Measurements from ENCODE around the gene MEIS1. TPM values are rescaled to one million over a fixed set of nuclear protein-coding genes. Genes with fewer than 3 reads are reported as not detected.

The MEIS1 gene
- total and polyA plus RNA-seq, 2 of the 8 experiments (the other 6 are each of a cell fraction or from before 2014, with no cell fraction given): 0.17 to 1.2 TPM

GRCh38 chr2:66498289-66498975 is 63.5 kb downstream of the MEIS1 start:
- H3K9me3 ChIP-seq (ENCODE audit: insufficient read depth in 2 of 2, low read depth in 1 of 2, low read length in 1 of 2): no peaks in the 10 kb centered on the region
- peak overlapping the region; percentile 47; the same call in 1 of the 2 replicates for H2BK15ac ChIP-seq (ENCODE audit: low read length)
- no peak for FAIRE-seq
- 0 out of 2 replicates have a peak overlapping the region, but pooled peaks have one; percentile 55 for H2AFZ ChIP-seq (ENCODE audit: low read length)
- H3K4me1 ChIP-seq (replicated peaks in 1 of 4; ENCODE audit: control insufficient read depth in 3 of 4, insufficient read depth in 4 of 4, low read length in 3 of 4): peaks cover 6 to 15% (median 10%) of the 10 kb centered on the region in 4 experiments
- H3K79me2 ChIP-seq (ENCODE audit: control insufficient read depth in 1 of 2, insufficient read depth in 2 of 2, low read length in 2 of 2): no peaks in the 10 kb centered on the region
- no peak overlapping the region; a peak in 2 of 4 replicates for H3K4me2 ChIP-seq (ENCODE audit: insufficient read depth in 1 of 2, low read depth in 2 of 2, low read length in 2 of 2)
- ChIA-PET CTCF (ENCODE audit: partially characterized antibody) (interaction anchor here (0.6 to 3.1 kb wide), 9 partner anchors 10 to 1377 kb away, joined by 3 to 13 read pairs (median 4); no protein-coding TSS in a partner anchor), POLR2A (ENCODE audit: partially characterized antibody) (interaction anchor here (0.9 to 1.4 kb wide), 2 partner anchors 9 to 11 kb away, joined by 3 read pairs; no protein-coding TSS in a partner anchor)
- no peak overlapping the region for H3K23ac ChIP-seq (ENCODE audit: insufficient read length)
- H3K56ac ChIP-seq (replicated peaks; ENCODE audit: insufficient read length, low read depth, low read length): no peak overlapping the region
- 70% methylated on average over 5 of the region's 5 CpGs; no CpG with 5 or more reads in 1 of the 2 experiments for WGBS, 2 experiments (ENCODE audit: extremely low coverage in 1 of 2, insufficient coverage in 1 of 2, insufficient read length in 1 of 2, insufficient replicate concordance in 2 of 2, low coverage in 1 of 2, low lambda C conversion rate in 2 of 2, missing lambda C conversion rate in 1 of 2)
- no peak overlapping the region for H3K18ac ChIP-seq (ENCODE audit: extremely low read depth, low read length)
- no peaks in the 10 kb centered on the region for H3K27me3 ChIP-seq (replicated peaks in 1 of 4; ENCODE audit: control insufficient read depth in 3 of 4, extremely low read depth in 1 of 4, insufficient read depth in 3 of 4, low read length in 3 of 4)
- no peak overlapping the region for H2BK20ac ChIP-seq (ENCODE audit: low read length)
- H4K20me1 ChIP-seq (replicated peaks in 1 of 2; ENCODE audit: control insufficient read depth in 1 of 2, insufficient read depth in 2 of 2, low read length in 2 of 2): no peaks in the 10 kb centered on the region
- no peaks in the 10 kb centered on the region for H3K79me1 ChIP-seq (ENCODE audit: low read depth, low read length)
- H3K14ac ChIP-seq (ENCODE audit: insufficient read length): no peak overlapping the region
- H3K36me3 ChIP-seq (ENCODE audit: control insufficient read depth in 2 of 4, insufficient read depth in 4 of 4, low read length in 3 of 4): no peaks in the 10 kb centered on the region
- no peak overlapping the region for H3K27ac ChIP-seq (ENCODE audit: low read depth, low read length)
- H2BK5ac ChIP-seq (ENCODE audit: low read depth, low read length): no peak overlapping the region
- no peak for DNase-seq (ENCODE audit: low read depth in 1 of 2, low spot score in 2 of 2)
- no peaks in the 10 kb centered on the region for H3K23me2 ChIP-seq (ENCODE audit: low read depth, low read length)
- no peak overlapping the region for H4K8ac ChIP-seq (ENCODE audit: extremely low read depth, insufficient read depth, low read length)
- no peak overlapping the region for H2AK5ac ChIP-seq (ENCODE audit: low read depth, low read length)
- no peak overlapping the region for H4K5ac ChIP-seq (ENCODE audit: insufficient read length, low read depth, low read length)
- no peak overlapping the region for H3K4me3 ChIP-seq (ENCODE audit: extremely low read depth in 1 of 4, insufficient read depth in 2 of 4, low read depth in 3 of 4, low read length in 4 of 4)
- H2BK12ac ChIP-seq (ENCODE audit: low read depth, low read length): no peak overlapping the region
- H3K9ac ChIP-seq (replicated peaks in 1 of 4; ENCODE audit: extremely low read depth in 1 of 4, low read depth in 3 of 4, low read length in 3 of 4): no peak overlapping the region
- no peak overlapping the region for H4K91ac ChIP-seq (replicated peaks; ENCODE audit: insufficient read length, low read length)
- no peak overlapping the region for H3K4ac ChIP-seq (replicated peaks; ENCODE audit: insufficient read length, low read depth, low read length)
- no peak overlapping the region for H2BK120ac ChIP-seq (replicated peaks; ENCODE audit: low read depth, low read length)
- no peak for TF ChIP-seq HDAC6 (IDR thresholded peaks at IDR 0.05; ENCODE audit: low read depth, low read length)
- TF ChIP-seq E2F6 (IDR thresholded peaks at IDR 0.05): no peak
- TF ChIP-seq SIRT6 (IDR thresholded peaks at IDR 0.05; ENCODE audit: low read length): no peak
- TF ChIP-seq FOSL1 (IDR thresholded peaks at IDR 0.05; ENCODE audit: insufficient read depth, low read depth, low read length): no peak
- TF ChIP-seq CBX8 (IDR thresholded peaks at IDR 0.05; ENCODE audit: borderline replicate concordance, low read depth, low read length): no peak
- no peak for TF ChIP-seq ATF2 (IDR thresholded peaks at IDR 0.05; ENCODE audit: low read length)
- no peak for TF ChIP-seq NANOG (IDR thresholded peaks at IDR 0.05; ENCODE audit: insufficient read depth, low read depth, low read length, poor library complexity, severe bottlenecking)
- TF ChIP-seq BACH1 (IDR thresholded peaks at IDR 0.05; ENCODE audit: low read length): no peak
- TF ChIP-seq MAFK (IDR thresholded peaks at IDR 0.05; ENCODE audit: low read depth, low read length): no peak

Data from H1 (cell line).